IPS-NIHi11 (cell line): ENCODE data around the gene C19orf44.
A peak's percentile ranks its signal among the peaks of the same experiment; 100 is the strongest.

Experiments used
- DNase-seq: peaks from one replicate; pipeline ENCODE4 v3.0.0; 2012; ENCODE audit warnings: mixed read lengths, low spot score

C19orf44 gene

DNA sequence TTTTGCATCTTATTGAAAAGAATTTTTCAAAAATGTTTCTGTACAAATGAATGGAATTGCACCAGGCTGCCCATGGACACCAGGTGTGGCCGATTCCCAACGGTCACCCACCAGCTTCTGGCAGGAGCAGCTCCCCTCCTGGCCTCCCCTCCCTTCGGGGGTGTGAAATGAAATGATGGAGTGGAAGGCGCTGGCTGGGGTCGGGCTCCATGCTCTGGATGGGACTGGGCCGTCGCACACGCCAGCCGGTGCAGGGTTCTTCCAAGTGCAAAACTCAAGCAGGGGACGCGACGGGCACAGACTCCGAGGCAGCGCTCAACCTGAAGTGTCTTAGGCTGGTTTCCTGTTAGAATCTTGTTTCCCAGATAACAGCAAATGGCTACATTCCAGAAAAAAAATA, 21.9 kb downstream of the C19orf44 start:
- DNase-seq: no peak

DNA sequence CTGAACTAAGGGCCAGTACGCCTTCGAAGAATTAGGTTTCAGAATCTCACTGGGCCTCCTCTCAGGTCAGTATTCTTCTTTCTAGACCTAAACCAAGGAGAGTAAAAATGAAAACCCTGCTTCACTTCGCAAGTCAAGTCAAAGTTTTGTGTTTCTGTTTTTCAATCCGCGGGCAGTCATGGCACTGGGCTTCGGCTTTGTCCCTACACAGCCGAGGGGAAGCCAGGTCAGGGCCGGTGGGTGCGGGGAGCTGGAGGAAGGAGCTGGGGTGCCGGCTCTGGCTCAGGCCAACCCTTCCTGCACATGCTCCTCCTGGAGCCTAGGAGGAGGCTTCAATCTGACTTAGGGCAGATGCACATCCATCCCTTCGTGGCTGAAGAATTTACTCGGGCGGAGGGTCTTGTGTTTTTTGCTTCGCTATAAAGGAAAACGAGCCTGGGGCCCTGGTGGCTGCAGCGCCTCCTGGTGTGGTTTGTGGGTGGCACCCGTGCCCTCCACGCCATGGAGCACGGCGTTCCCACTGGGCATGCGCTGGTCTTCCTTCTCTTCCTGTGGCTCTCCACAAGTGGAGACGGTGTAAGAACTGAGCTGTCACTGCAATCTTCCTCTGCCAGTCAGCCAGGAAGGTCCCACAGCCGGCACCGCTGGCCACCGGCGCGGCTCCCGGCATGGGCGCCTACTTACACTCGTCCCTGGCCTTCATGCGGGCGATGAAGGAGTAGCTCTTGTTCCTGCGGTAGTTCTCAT, 22.5 kb downstream of the C19orf44 start:
- DNase-seq: peak; percentile 58

DNA sequence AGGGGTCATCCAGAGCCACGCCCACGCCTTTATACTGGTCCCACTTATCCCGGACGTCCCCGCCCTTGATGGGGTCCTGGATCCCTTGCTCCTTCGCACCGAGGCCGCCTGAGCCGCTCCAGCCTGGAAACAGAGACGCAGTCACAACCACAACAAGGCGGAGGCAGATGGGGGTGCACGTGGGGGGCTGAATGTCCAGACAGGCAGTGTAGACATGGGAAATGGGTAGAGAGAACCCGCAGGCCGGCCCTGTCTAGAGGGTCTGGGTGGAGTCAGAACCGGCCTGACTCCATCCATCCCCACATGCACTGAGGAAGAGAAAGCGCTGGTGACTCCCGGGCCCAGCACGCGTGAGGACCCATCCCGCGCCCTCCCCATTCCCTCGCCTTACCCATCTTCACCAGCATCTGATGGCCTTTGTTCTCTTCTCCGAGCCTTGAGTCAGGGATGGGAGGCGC, 23.1 kb downstream of the C19orf44 start:
- peak; percentile 32 for DNase-seq

DNA sequence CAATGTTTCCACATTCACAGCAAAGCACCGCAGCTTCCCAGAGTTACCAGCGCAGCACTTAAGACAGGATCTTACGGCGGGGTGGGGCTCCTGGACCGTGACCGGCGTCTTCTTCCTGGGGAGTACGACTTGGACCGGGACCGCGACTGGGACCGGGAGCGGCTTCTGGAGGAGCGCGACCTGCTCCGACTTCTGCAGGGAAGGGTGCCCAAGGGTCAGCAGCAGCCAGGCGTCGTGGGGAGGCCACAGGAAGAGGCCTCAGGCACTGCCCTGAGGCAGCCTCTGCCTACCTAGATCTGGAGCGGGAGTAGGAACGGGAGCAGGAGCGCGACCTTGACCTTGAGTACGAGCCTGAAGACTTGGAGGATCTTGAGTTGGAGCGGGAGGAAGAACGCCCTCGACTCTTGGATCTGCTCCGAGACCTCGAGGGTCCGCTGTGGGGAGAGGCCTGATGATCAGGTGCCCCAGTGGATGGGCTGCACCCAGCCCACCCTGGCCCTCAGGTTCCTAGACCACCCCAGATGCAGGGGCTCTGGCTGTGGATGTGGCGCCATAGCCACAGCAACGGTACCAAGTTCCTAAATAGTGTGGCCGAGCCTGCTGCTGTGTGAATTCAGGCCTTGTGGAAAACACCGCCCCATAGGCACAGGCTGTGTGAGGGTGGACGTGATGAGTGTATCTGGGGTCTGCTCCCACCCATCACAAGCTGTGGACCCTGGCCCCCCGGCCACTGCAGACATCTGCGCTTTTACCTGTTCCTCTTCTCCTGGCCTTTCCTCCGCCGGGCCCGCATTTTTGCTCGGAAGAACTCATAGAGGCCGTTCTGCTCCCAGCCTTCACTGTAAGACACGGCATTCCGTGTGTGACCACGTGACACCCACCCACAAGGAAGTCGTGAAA, 24.1 kb downstream of the C19orf44 start:
- DNase-seq: no peak

DNA sequence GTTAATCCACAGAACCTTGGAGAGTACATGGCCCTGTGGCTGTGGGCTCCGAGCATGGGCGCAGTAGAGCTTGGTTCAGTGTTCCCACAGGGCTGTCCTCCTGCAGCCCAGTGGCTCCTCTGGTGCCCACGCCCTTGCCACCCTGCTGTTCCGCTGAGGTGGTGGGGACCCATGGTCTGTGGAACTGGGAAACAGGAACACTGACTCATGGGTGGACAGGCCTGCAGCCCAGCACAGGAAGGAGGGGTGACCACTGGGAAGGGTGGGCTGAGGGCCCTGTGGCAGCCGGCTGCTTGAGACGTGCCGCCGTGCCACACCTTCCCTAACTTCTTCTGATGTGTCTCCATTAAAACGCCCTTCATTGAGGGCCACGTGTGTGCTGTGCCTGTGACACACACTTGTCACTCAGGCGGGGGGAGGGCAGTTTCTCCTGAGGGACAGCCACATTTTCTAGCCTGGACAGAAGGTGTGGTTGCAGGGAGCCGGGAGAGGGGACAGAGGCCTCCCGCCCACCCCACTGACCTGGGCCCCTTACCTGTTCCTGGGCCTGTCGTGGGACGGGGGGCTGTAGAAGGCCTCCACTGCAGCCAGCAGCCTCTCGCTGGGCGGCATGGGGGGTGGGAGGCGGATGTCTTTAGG, 24.9 kb downstream of the C19orf44 start:
- no peak for DNase-seq

DNA sequence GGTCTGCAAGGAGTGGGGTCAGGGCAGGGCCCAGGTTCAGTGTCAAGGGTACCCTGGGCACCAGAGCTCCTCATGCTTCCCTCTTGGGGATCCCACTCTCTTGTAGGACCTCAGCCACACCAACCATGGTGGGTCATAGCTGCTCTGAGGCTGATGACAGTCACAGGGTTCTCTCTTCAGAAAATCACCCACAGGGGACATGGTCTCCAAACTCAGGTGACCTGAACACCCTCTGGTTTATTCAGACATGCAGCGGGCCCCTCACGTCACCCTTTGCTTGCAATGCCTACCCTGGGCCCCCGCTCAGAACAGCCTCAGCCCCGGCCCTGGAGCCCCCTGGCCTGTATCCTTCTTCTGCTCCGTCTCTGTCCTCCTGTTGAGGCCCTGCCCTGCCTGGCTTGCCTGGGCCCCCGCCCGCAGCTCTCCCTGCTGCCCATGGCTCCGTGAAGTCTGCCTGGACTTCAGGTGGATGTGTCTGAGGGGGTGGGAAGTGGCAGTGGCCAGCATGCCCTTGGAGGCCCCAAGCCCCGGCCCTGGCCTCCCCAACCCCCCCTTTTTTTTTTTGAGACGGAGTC, 25.6 kb downstream of the C19orf44 start:
- DNase-seq: no peak

DNA sequence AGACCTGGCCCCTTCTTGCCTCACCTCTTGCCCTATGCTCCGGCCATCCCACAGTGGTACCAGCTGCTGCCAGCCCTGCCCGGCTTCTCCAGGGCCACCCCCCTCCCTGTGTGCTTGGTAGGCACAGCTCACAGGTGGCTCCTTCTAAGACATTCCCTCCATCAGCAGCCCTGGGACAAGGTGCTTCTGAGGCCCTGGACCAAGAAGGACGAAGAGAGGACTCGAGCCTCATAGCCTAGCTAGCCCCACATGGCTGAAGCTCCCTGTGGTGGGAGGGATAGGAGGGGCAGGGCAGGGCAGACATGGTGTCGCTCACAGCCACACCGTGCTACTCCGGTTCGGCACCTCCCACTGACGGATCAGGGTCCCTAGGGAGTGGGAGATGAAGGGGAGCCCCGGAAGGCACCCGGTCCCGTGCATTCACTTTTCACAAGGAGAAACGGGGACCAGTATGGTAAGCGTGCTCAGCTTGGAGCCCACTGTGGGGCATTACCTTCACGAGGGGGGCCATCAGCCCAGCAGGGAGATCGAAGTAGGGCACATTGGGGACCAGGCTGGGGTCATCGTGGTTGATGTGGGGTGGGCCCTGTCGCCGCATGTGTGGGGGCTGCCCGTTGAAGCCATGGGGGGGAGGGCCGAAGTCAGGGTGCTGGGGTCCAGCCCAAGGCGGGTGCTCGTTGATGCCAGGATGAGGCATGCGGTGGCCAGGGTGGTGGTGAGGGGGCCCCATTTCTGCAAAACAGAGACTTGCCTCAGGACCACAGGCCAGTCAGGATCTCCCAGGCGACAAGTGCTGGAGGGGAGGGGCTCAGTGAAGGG, 26.6 kb downstream of the C19orf44 start:
- DNase-seq: no peak

DNA sequence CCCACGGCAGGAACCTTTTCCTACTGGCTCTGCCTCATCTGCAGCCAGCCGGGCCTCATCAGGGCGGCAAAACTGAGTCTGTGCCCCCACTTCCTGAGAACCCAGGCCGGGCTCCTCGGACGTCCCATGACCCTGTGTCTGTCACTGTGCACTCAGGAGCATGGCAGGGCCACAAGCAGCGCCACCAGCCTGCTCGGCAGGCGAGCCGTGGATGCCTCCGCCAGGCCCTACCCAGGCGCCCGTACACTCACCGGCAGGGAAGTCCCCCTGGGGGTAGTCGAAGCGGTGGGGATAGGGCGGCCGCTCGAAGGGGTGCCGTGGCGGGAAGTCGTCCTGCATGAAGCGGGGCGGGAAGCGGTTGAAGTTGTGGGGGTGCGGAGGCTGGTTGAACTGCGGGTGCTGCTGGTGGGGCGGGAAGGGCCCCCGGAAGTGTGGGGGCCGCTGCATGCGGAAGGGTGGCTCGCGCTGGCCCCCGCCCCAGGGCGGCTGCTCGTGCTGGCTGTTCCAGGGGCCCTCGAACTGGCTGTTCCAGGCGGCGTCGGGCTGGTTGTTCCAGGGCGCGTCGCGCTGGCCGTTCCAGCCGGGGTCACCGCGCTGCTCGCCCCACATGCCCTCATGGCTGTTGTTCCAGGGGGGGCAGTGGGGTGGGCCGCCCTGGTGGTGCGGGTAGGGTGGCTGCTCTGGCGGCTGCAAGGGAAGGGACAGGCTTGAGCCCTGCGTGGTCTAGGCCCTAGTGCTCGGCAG, 29.0 kb downstream of the C19orf44 start:
- peak; percentile 15 for DNase-seq

DNA sequence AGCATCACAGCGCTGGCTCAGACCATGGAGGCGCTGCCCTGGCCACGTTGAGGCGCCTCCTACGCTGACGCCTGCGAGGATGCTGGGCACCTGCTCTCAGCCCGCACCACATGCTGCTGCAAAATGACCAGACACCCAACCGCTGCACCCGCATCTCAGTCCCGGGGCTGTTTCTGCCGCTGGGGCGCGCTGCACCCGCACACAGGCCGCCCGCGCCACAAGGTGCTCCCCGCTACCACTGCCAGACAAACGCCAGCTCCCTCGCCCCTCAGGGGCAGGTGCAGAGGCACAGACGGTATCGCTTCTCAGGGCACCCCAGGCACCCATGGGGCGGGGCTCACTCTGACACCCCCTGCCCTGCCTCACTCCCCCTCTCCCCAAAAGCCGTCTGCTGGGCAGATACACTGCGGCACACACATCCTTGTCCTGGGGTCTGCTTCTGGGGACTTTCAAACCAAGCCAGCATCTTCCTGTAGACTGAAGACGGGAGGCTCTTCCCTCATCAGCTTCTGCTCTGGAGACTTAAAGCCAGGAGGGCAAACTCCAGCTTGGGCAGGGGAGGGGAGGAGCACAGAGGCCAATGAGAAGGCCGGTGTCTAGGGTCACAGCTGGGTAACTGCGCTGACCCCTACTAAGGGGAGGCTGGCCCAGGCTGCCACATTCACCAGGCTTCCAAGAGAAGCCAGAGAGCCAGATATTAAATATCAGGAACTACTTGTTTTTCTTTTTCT, 29.7 kb downstream of the C19orf44 start:
- peak; percentile 27 for DNase-seq

DNA sequence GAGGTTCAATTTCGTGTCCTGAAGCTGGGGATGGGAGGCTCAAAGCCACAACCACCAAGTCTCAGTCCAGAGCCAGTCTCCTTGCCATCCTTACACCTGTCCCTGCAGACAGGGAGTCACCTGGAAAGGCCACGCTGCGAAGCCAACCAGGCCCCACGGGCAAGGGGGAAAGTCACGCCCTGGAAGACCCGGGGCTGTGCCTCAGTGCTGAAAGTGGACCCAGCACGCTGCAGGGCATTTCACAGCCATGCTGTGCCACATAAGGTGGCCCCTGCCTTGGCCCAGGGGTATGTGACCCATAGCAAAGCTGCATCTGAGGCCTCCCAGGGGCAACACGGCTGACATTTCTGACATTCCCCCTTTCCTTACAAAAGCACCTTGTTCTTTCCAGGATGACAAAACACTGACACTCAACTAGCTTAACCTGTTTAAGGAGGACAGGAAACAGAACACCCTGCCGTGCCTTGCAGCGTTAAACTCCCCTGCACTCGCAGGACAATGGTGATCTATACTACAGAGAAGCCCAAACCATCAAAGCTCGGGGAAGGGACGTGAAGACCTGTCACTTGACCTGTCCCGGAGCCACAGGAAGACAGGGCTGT, 31.2 kb downstream of the C19orf44 start:
- DNase-seq: no peak

DNA sequence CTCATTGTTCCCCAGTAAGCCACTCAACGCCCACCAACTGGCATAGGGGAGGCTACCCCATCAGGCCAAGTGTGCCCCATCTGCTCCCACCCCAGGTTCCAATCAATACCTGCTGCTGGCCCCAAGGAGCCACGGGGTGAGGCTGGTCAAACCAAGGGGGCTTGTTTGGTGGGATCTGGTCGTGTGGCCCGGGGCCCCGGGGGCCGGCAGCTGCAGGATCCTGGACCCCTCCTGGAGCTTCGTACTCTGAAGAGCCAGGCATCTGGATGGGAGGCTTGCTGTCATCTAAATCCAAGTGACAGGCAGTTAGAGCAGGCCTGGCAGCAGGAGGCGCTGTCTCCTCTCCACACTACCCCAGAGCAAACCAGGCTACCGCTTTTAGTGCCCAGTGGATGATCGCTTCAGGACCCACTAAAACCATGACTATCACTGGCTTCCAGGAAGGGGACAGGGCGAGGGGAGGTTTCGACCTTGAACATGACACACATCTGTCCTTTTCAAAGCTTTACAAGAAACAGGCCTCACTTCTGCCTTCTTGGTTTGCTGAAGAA, 31.9 kb downstream of the C19orf44 start:
- peak; percentile 59 for DNase-seq

DNA sequence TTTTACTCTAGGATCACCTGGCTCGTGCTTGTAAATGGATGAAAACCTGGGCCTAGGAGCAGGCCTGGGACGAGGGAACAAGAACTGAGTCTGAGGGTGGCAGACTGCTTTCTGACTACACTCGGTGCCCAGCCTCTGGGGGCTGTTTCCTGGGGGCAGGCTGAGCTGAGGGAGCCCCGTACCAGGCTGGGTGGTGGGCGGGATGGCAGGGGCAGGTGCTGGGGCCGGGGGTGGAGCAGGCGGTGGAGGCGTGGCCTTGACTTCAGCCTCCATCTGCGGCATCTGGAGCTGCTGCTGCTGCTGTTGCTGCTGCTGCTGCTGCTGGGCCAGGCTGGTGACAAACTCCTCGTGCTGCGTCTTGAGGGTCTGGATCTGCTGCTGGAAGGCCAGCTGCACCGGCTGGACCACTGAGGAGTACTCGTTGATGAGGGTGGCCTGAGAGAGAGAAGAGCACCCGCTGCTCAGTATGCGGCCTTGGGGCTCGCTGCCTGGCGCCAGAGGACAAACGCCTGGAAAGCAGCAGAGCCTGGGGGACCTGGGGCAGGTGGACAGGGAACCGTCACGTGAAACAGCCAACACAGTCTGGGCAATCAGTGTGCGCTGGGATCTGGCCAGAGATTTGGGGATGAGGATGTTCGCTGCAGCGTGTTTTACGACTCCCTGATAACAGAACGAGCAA, 33.4 kb downstream of the C19orf44 start:
- DNase-seq: no peak

DNA sequence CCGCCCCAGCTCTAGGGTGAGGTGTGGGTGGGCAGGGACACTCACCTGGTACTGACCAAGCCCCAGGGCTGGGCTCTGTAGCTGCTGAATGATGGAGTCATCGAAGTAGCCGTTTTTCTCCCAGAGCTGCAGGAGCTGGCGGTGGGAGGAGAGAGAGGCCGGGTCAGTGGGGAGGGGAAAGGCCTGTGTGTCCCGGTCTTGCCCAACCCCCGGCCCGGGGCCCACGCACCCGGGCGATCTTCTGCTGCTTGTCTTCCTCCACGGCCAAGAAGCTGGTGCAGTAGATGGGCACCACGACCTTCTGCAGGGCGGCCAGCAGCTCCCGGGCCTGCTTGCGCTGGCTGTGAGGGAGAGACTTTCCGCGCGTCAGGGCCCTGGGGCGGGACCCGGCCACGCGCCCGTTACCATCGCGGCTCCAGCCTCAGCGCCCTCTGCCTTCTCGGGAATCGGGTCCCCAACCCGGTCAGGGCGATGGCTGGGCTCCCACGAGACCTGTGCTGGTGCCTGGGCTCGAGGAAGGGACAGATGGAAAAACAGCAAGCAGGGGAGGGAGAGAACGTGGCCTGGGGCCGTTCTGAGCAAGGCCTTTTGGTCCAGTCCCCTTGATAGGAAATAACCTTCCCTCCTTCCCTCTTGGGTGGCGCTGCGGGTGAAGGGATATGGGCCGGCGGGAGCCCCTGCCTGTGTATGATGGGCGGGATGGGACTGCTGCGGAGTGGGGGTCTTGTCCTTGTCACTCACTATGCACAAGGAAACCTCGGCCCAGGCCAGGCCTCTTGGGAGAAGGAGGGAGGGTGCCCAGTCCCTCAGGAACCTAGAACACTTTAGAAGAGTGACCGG, 34.6 kb downstream of the C19orf44 start:
- no peak for DNase-seq

DNA sequence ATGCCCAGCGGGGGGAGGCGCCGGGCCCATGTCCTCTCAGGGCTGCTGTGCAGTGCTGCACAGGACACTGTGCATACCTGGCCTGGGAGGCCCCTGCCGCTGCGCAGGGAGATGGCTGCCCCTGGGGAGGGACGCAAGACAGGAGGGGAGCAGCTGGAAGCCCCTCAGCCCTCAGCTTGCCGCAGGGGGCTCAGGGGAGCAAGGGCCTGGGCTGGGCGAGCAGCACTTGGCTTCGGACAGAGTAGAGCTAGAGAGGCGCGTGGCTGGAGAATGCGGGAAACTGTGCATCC, 35.1 kb downstream of the C19orf44 start:
- no peak for DNase-seq

DNA sequence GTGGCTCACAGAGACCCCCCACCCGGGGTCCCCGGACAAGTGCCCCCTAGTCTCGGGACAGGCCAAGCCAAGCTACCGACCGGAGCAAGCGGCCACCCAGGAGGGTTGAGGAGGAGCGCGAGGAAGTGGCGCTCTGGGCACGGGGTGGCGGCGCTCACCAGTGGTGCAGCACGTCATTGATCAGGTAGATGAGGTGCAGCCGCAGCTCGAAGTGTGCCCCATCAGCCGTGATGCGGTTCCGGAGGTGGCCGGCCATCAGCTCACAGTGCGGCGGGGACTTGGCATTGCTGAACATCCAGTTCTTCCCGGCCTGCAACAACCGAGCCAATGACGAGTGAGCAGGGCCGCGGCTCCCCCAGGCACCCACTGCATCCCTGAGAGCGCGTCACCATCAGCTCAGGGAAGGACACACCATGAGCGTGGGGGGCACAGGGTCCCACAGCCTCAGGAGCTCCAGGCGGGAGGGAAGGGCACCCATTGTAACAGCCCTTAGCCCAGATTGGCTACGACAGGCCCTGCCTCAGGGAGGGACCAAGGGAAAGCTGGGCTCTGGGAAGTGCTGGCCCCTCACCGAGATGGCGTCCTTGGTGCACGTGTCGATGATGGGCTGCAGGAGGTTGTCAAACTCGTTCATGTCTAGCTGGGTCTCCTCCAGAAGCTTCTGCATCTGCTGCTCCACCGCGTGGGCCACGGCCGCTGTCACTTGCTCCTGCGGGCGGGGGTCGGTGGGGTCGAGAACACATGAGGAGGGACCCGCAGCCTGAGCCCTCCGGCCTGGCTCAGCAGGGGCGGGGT, 36.4 kb downstream of the C19orf44 start:
- DNase-seq: peak; percentile 3

DNA sequence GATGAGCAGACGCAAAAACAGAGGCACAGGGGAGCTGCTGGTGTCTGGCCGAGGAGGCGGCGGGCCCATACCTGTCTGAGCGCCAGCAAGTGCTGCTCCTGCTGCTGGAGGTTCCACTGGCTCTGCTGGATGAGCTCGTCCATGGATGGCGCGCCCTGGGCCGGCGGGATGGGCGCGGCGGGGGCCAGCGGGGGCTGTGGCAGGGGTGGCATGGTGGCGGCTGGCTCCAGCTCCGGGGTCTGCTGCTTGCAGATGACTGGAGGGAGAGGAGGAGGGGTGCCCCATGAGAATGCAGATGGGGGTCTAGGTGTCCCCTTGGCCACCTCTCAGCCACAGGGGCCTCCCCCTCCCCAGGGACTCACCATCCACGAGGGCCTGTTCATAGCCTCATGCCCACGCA, 39.2 kb downstream of the C19orf44 start:
- peak; percentile 9 for DNase-seq

DNA sequence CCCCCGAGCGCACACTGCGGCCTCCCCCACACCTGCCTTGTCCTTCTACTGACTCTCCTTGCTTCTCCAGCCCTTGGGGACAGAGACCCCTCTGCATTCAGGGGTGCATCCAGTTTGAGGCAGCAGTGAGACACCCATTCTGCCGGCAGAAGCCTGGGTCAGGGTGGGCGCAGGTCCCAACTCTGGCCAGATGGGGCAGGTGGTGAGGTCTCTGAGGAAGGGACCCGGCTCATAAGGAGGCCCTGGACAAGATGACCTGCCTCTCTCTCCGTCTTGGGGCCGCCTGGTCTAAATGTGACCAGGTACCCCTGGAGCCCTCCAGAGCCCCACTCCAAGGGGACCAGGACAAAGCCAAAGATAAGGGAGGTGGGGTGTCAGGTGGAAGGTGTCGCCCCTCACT, 39.9 kb downstream of the C19orf44 start:
- DNase-seq: peak; percentile 38
